Panc1 (cell line): ENCODE results near the gene SHROOM2. TPM values are rescaled to one million over a fixed set of nuclear protein-coding genes. Genes with fewer than 3 reads are reported as not detected.

ENCODE experiments used
- ATAC-seq: fragments of 200-7000 bp; cut with Tn5 transposase; 2 replicates; pipeline ENCODE4 v1.9.1; 2020; ENCODE audit warnings: mild to moderate bottlenecking, moderate library complexity
- BruUV-seq: library from RNA; stranded (reverse); fragments of 400-500 nt; replicated peaks from 2 replicates; lab custom pipeline; 2021; lab: Mats Ljungman, UMichigan
- CTCF ChIA-PET: fragments of 300-600 bp; sonication (Branson Sonifier 250); formaldehyde crosslinking; loops from one replicate; lab custom pipeline; 2022; ENCODE audit warnings: antibody characterized with exemption; lab: Charles Lee
- POLR2A ChIA-PET: fragments of 300-600 bp; sonication (Branson Sonifier 250); formaldehyde crosslinking; loops from one replicate; lab custom pipeline; 2022; ENCODE audit warnings: antibody characterized with exemption; lab: Charles Lee
- DNase-seq: peaks from one replicate; pipeline ENCODE4 v3.0.0-alpha.2; 2010; ENCODE audit warnings: low read depth, low spot score
- H3K27ac ChIP-seq: 2 replicates; pipeline ENCODE4 v1.5.1; 2011; ENCODE audit warnings: mild to moderate bottlenecking, low read length, inconsistent platforms
- H3K27me3 ChIP-seq: fragments of 200-500 bp; sonication (Bioruptor generic); 2 replicates; pipeline ENCODE4 v1.6.0; 2014; ENCODE audit warnings: low read length, inconsistent platforms; ENCODE audit not compliant: control insufficient read depth, insufficient read depth
- H3K36me3 ChIP-seq: fragments of 200-500 bp; sonication (Bioruptor generic); 2 replicates; pipeline ENCODE4 v1.5.1; 2014; ENCODE audit warnings: inconsistent platforms, mild to moderate bottlenecking, low read length, moderate library complexity; ENCODE audit not compliant: control insufficient read depth, insufficient read depth
- H3K4me1 ChIP-seq: 2 replicates; pipeline ENCODE4 v1.5.1; 2011; ENCODE audit warnings: inconsistent platforms, mild to moderate bottlenecking, low read length, moderate library complexity; ENCODE audit not compliant: control insufficient read depth, insufficient read depth
- H3K4me3 ChIP-seq, 2 experiments: 2 replicates each; pipeline ENCODE4 v1.5.1; 2011 to 2012; ENCODE audit warnings: low read depth in 2 of 2, low read length in 2 of 2, mild to moderate bottlenecking in 2 of 2, inconsistent platforms in 1 of 2, moderate library complexity in 1 of 2
- H3K9me3 ChIP-seq: fragments of 200-500 bp; sonication (Bioruptor generic); 2 replicates; pipeline ENCODE4 v1.5.1; 2014; ENCODE audit warnings: low read depth, mild to moderate bottlenecking, inconsistent platforms, low read length, moderate library complexity; ENCODE audit not compliant: control insufficient read depth, insufficient read depth
- POLR2AphosphoS5 ChIP-seq: IDR thresholded peaks from 2 replicates; pipeline ENCODE4 v1.6.1; 2012; ENCODE audit warnings: mild to moderate bottlenecking, low read depth, low read length, moderate library complexity
- SIN3A ChIP-seq: IDR thresholded peaks from 2 replicates; pipeline ENCODE4 v1.6.1; 2012; ENCODE audit warnings: low read depth, mild to moderate bottlenecking, low read length, moderate library complexity, borderline replicate concordance; ENCODE audit not compliant: insufficient read depth
- TCF7L2 ChIP-seq: IDR thresholded peaks from 2 replicates; pipeline ENCODE4 v1.6.1; 2011; ENCODE audit warnings: mild to moderate bottlenecking, low read depth, low read length, inconsistent platforms
- in situ Hi-C: cut with HindIII; loops from 2 replicates; pipeline ENCODE4 v1.10.0; 2016; ENCODE audit warnings: low sequenced_read_pairs, low pct_unique_long_range_greater_than_20kb
- intact Hi-C: fragments of 100-400 bp; cut with micrococcal nuclease; formaldehyde crosslinking; loops from one replicate; pipeline ENCODE4 v1.10.0; 2022; ENCODE audit not compliant: unreplicated experiment
- total RNA-seq: library from RNA; stranded (reverse); gene quantifications from one replicate; pipeline ENCODE4 v1.2.1, GENCODE V29; 2021; ENCODE audit not compliant: unreplicated experiment
- TF ChIP-seq, protein P1 (sequence below), 2 experiments: IDR thresholded peaks; 2 replicates each; pipeline ENCODE4 v1.6.1; 2011 to 2012; ENCODE audit warnings: low read depth in 2 of 2, control low read depth in 1 of 2, low read length in 1 of 2, mild to moderate bottlenecking in 1 of 2, moderate library complexity in 1 of 2; ENCODE audit not compliant: insufficient read depth in 1 of 2
- TF ChIP-seq, protein P2 (sequence below): fragments of 450-650 bp; IDR thresholded peaks from 2 replicates; pipeline ENCODE4 v1.5.1; 2017; ENCODE audit warnings: mild to moderate bottlenecking

The SHROOM2 gene
- total RNA-seq, 1 experiment from 2014 or later = 0.72 TPM

GRCh38 chrX:9848718-9849479 is 62.7 kb downstream of the SHROOM2 start:
- ChIA-PET CTCF (no interaction called here), POLR2A (no interaction called here)
- TF ChIP-seq, protein P1, sequence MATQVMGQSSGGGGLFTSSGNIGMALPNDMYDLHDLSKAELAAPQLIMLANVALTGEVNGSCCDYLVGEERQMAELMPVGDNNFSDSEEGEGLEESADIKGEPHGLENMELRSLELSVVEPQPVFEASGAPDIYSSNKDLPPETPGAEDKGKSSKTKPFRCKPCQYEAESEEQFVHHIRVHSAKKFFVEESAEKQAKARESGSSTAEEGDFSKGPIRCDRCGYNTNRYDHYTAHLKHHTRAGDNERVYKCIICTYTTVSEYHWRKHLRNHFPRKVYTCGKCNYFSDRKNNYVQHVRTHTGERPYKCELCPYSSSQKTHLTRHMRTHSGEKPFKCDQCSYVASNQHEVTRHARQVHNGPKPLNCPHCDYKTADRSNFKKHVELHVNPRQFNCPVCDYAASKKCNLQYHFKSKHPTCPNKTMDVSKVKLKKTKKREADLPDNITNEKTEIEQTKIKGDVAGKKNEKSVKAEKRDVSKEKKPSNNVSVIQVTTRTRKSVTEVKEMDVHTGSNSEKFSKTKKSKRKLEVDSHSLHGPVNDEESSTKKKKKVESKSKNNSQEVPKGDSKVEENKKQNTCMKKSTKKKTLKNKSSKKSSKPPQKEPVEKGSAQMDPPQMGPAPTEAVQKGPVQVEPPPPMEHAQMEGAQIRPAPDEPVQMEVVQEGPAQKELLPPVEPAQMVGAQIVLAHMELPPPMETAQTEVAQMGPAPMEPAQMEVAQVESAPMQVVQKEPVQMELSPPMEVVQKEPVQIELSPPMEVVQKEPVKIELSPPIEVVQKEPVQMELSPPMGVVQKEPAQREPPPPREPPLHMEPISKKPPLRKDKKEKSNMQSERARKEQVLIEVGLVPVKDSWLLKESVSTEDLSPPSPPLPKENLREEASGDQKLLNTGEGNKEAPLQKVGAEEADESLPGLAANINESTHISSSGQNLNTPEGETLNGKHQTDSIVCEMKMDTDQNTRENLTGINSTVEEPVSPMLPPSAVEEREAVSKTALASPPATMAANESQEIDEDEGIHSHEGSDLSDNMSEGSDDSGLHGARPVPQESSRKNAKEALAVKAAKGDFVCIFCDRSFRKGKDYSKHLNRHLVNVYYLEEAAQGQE (IDR thresholded peaks at IDR 0.05; ENCODE audit: insufficient read depth in 1 of 2, low read depth in 2 of 2, low read length in 1 of 2) = no peak
- TF ChIP-seq TCF7L2 (no peak), SIN3A (no peak), POLR2AphosphoS5 (no peak)
- TF ChIP-seq, protein P2, sequence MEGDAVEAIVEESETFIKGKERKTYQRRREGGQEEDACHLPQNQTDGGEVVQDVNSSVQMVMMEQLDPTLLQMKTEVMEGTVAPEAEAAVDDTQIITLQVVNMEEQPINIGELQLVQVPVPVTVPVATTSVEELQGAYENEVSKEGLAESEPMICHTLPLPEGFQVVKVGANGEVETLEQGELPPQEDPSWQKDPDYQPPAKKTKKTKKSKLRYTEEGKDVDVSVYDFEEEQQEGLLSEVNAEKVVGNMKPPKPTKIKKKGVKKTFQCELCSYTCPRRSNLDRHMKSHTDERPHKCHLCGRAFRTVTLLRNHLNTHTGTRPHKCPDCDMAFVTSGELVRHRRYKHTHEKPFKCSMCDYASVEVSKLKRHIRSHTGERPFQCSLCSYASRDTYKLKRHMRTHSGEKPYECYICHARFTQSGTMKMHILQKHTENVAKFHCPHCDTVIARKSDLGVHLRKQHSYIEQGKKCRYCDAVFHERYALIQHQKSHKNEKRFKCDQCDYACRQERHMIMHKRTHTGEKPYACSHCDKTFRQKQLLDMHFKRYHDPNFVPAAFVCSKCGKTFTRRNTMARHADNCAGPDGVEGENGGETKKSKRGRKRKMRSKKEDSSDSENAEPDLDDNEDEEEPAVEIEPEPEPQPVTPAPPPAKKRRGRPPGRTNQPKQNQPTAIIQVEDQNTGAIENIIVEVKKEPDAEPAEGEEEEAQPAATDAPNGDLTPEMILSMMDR = no peak
- in situ Hi-C loops (no loop called here), intact Hi-C loops (no loop called here)
- H3K4me1 ChIP-seq = no peaks in the 10 kb centered on the region
- no peak for DNase-seq
- H3K4me3 ChIP-seq = no peak overlapping the region
- ATAC-seq = no peak
- H3K36me3 ChIP-seq = no peaks in the 10 kb centered on the region
- H3K9me3 ChIP-seq = no peaks in the 10 kb centered on the region
- BruUV-seq = no TSS peak
- H3K27me3 ChIP-seq = no peaks in the 10 kb centered on the region
- no peak overlapping the region for H3K27ac ChIP-seq

- no peaks in the 10 kb centered on the region for H3K4me1 ChIP-seq
- in situ Hi-C loops (no loop called here), intact Hi-C loops (no loop called here)
- DNase-seq = no peak
- H3K9me3 ChIP-seq = no peaks in the 10 kb centered on the region
- TF ChIP-seq, protein P1 (IDR thresholded peaks at IDR 0.05; ENCODE audit: insufficient read depth in 1 of 2, low read depth in 2 of 2, low read length in 1 of 2) = no peak
- TF ChIP-seq SIN3A (no peak), TCF7L2 (no peak), POLR2AphosphoS5 (no peak)
- TF ChIP-seq, protein P2 = no peak
- CTCF ChIA-PET = no interaction called here
- H3K27ac ChIP-seq = no peak overlapping the region
- BruUV-seq = no TSS peak
- POLR2A ChIA-PET = no interaction called here
- no peaks in the 10 kb centered on the region for H3K27me3 ChIP-seq
- no peak overlapping the region for H3K4me3 ChIP-seq
- ATAC-seq = no peak
- no peaks in the 10 kb centered on the region for H3K36me3 ChIP-seq
Observed at GRCh38 chrX:9851890-9852289, 65.7 kb downstream of the SHROOM2 start.
